Measurements from ENCODE around the gene USP3. TPM values are rescaled to one million over a fixed set of nuclear protein-coding genes. Genes with fewer than 3 reads are reported as not detected.

USP3 gene
- total RNA-seq, 1 donor: 45.8 TPM

DNA sequence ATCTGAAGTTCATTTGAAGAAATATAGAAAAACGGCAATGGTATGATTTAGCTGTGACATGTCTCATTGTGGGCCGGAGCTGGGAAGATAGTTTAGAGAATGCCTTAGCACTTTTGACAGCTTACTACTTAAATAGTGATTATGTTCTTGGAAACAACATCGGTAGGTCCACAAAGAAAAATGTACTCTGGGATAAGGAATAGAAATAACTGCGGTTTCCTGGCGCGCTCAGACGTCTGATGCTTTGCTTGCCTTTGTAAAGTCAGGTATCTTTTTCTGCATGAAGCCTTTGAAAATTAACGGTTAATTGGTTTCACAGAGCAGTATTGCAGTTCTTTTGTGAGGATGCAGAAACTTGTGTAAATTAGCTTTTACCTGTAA, 1.4 kb downstream of the USP3 start:
- TF ChIP-seq, protein P1, sequence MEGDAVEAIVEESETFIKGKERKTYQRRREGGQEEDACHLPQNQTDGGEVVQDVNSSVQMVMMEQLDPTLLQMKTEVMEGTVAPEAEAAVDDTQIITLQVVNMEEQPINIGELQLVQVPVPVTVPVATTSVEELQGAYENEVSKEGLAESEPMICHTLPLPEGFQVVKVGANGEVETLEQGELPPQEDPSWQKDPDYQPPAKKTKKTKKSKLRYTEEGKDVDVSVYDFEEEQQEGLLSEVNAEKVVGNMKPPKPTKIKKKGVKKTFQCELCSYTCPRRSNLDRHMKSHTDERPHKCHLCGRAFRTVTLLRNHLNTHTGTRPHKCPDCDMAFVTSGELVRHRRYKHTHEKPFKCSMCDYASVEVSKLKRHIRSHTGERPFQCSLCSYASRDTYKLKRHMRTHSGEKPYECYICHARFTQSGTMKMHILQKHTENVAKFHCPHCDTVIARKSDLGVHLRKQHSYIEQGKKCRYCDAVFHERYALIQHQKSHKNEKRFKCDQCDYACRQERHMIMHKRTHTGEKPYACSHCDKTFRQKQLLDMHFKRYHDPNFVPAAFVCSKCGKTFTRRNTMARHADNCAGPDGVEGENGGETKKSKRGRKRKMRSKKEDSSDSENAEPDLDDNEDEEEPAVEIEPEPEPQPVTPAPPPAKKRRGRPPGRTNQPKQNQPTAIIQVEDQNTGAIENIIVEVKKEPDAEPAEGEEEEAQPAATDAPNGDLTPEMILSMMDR (IDR thresholded peaks at IDR 0.05; ENCODE audit: insufficient read depth, low read length): no peak
- peak overlapping the region; percentile 88 for H3K4me3 ChIP-seq (ENCODE audit: low read depth, low read length)
- DNase-seq (ENCODE audit: low read depth): no peak

DNA sequence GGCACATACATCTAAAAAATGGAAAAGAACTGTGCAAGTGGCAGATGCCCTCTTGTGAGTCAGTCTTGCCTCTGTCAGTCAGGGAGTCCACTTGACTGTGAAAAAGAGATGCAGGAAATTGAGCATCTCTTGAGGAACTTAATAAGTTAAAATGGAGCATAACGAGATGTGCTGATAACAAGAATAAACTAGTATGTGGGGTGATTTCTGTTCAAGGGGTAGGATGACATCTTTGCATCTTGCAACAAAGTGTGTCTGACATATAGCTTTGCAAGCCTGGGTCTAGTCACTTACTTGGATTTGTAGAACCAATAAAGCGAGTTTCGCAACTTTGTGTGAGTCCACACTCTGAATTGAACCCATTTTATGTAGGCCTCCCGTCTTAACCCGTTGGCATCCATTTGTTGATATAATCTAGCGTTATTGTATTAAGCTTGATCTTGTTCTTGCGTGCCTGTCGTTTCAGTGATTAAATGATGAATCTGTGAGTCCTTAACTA, 2.2 kb downstream of the USP3 start:
- DNase-seq (ENCODE audit: low read depth): no peak
- TF ChIP-seq, protein P1 (IDR thresholded peaks at IDR 0.05; ENCODE audit: insufficient read depth, low read length): no peak
- peak overlapping the region; percentile 88 for H3K4me3 ChIP-seq (ENCODE audit: low read depth, low read length)

DNA sequence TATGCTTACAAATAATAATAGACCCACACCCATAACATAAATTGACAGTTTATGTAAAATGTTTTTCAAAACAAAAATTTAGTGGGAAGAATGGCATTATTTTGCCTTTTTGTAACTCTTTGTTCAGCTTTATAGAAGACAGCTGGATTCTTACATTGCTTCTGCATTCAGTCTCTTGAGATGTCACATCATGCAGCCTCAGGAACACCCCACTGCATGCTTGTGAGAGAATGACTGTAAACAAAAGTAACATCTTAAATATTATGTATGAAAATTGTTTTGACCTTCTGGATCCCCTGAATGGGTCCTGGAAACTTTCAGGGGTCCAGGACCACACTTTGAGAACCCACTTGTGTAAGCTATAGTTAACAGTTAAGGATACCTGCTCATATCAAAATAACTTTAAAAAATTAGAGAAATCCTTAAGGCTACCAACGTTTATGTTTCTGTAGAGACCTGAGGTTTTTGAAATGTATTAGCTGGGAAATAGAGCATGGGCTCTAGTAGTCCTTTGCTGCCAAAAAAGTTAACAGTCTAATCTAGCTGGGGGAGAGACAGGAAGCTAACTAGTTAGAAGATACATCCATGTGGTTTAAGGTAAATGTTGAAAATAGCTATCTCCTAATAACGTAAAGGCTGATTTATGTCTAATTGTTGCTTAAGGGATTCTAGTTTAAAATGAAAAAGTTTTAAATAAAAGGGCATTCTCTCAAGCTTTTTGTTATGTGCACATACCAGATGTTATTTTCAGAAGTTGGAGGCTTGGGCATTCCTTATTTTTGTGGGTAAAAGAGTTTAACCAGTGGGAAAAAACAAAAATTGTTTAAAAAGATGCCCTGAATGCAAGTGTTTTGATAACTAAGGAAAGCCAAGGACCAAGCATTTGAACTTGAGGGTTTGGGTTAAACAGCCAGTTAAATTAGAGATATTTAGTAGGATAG, 3.8 kb downstream of the USP3 start:
- DNase-seq (ENCODE audit: low read depth): no peak
- H3K4me3 ChIP-seq (ENCODE audit: low read depth, low read length): no peak overlapping the region
- TF ChIP-seq, protein P1 (IDR thresholded peaks at IDR 0.05; ENCODE audit: insufficient read depth, low read length): no peak

DNA sequence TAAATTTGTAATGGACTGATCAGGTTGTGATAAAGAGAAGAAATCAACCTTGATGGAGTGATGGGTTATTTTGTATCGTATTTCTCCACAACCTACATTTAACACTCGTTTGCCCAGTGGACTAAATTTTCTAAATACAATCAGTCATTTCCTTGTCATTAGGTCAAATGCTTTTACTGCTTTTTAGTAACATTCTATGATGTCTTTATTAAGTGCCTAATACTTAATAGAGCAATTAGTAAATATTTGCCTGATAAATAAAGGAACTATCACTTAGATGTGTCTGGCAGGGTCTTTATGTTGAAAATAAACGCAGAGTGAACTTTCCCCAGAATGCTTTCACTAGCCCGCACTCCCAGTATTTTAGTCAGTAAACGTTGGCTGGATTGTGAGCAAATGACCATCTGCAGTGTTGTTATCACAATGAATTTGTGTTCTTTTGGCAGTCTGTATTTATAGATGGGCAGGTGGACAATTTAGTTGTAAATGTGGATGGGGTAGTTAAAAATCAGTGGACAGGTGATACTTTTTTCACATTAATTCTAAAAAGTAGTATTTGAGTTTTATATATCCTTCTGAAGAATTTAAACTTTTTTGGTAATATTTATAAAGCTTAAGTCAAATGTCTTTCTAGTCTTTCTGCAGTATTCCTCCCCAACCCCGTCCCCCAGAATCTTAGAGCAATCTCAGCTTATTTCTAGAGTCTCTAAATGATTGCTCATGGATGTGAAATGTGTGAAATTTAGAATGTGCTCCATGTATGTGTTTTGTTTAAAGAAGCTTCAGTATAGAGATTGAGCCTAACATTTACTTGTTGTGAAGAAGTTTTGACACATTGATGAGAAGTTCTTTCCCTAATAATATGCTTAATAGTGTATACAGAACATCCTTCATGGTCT, 4.9 kb downstream of the USP3 start:
- no peak overlapping the region for H3K4me3 ChIP-seq (ENCODE audit: low read depth, low read length)
- no peak for DNase-seq (ENCODE audit: low read depth)
- TF ChIP-seq, protein P1 (IDR thresholded peaks at IDR 0.05; ENCODE audit: insufficient read depth, low read length): no peak

DNA sequence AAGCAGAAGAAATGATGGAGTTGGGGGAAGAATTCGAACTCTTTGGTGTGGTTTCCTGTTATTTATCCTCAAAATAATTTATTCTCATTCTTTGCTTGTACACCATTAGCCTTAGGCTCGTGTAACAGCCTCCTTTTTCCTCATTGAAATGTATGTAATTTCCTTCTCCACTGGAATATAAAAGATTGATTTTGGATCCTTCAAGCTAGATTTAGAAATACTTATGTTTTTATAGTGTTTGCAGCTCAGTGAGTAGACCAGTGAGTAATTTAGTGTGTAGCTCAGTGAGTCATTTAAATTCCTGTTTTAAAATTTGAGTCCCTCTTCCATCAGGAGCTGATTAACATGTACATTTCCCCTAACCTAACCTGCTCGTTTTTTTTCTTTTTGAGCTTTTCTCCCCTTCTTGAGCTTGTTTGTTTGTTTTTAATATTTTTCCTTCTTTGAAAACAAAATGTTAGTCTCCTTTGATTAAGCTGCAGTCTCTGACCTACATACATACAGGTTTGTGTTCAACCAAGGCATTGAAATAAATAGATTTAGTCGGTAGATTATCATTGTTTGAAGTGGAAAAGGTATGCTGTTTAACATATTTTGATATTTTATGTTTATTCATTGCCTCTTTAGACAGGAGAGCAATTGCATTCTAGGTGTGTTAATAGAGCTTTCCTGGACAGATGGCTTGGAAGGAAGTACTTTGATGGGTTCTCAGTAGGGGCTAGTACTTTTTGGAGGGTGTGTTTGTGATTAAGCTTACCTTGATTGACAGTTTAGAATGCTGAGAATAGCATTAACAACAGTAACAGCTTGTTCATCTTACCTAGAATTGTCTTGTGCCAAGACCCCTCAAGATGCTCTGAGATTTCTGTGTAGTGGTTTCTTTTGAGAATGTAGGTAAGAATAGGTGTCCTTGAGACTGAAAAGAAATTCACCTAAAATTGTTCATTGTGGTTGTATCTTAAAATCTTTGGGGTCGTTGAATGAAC, 5.9 kb downstream of the USP3 start:
- H3K4me3 ChIP-seq (ENCODE audit: low read depth, low read length): no peak overlapping the region
- TF ChIP-seq, protein P1 (IDR thresholded peaks at IDR 0.05; ENCODE audit: insufficient read depth, low read length): no peak
- peak; percentile 78 for DNase-seq (ENCODE audit: low read depth)

DNA sequence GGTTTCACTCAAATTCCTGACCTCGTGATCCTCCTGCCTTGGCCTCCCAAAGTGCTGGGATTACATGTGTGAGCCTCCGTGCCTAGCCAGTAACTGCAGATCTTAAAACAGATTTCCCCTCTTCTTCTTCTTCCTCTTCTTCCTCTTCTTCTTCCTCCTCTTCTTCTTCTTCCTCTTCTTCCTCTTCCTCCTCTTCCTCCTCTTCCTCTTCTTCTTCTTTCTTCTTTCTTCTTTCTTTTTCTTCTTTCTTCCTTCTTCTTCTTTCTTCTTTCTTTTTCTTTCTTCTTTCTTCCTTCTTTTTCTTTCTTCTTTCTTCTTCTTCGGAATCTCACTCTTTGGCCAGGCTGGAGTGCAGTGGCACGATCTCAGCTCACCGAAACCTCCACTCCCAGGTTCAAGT, 7.8 kb downstream of the USP3 start:
- no peak overlapping the region for H3K4me3 ChIP-seq (ENCODE audit: low read depth, low read length)
- no peak for DNase-seq (ENCODE audit: low read depth)
- TF ChIP-seq, protein P1 (IDR thresholded peaks at IDR 0.05; ENCODE audit: insufficient read depth, low read length): no peak
